ENCODE results near the gene SFXN5.

The SFXN5 gene

DNA sequence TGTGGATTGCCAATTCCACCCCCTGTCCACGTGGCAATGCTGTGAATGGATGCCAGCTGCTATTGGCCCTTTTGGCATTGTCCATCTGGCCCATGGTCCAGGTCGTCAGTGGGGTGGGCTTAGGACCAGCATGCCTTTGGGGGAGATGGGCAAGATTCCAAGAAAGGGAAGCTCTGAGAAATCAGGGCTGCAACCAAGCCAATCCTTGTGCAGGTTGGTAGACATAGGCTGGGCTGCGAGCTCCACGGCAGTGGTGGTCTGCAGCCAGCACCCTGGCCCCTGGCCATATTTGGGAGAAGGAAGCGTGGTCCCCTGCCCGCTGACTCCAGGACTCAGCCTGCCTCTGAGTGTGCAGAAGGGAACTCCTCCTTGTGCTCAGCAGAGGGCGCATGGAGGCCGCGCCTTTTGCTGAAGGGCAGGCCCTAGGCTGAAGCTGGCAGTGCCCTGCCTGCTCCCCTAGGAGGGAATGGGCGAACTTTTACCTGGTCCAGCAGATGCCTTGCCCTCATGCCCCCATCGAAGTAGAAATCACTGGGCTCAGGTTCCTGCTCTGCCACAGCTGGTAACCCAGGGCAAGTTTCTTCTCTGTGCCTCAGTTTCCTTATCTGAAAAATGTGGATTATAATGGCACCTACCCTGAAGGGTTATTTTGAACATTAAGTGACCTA is 178.9 kb downstream of the SFXN5 start:
- DNase-seq = peak; percentile 71

Measured in stimulated activated CD8-positive, alpha-beta memory T cell treated with anti-CD3 and anti-CD28 coated beads, Interleukin-4, amount 100 ng/mL, for 48 hours (primary cell).